Gastroesophageal sphincter (tissue), 4 donors: ENCODE data around the gene AGL. TPM values are rescaled to one million over a fixed set of nuclear protein-coding genes. Genes with fewer than 3 reads are reported as not detected.

Source experiments
- ATAC-seq: fragments of 150-250 bp; one replicate; pipeline ENCODE4 v1.9.1; 2016; ENCODE audit warnings: mild to moderate bottlenecking, moderate library complexity
- H3K27ac ChIP-seq, 4 donors: fragments of 200-600 bp; sonication (generic) in 3 of 4; 1 replicate in 3 of 4; 2 replicates in 1 of 4; pipeline ENCODE4 v1.5.1; 2016 to 2019
- H3K27me3 ChIP-seq: fragments of 200-600 bp; sonication (generic); one replicate; pipeline ENCODE4 v1.5.1; 2019
- H3K36me3 ChIP-seq, 2 donors: fragments of 200-600 bp; sonication (generic); one replicate each; pipeline ENCODE4 v1.5.1; 2019; ENCODE audit warnings: control low read depth in 1 of 2
- H3K4me1 ChIP-seq, 3 donors: fragments of 200-600 bp; sonication (generic); 1 replicate in 2 of 3; 2 replicates in 1 of 3; pipeline ENCODE4 v1.5.1; 2016 to 2019; ENCODE audit warnings: control low read depth in 2 of 3
- H3K4me3 ChIP-seq, 2 donors: fragments of 200-600 bp; sonication (generic); one replicate each; pipeline ENCODE4 v1.5.1; 2019; ENCODE audit warnings: mild to moderate bottlenecking in 1 of 2, moderate library complexity in 1 of 2
- H3K9me3 ChIP-seq, 3 donors: fragments of 200-600 bp; sonication (generic); one replicate each; pipeline ENCODE4 v1.5.1; 2017 to 2019; ENCODE audit warnings: control low read depth in 2 of 3
- EP300 ChIP-seq: sonication (generic); formaldehyde crosslinking; IDR thresholded peaks from one replicate; pipeline ENCODE4 v1.6.1; 2017; ENCODE audit warnings: antibody characterized with exemption, mild to moderate bottlenecking
- POLR2A ChIP-seq, 2 donors: fragments of 450-650 bp; IDR thresholded peaks; one replicate each; pipeline ENCODE4 v1.6.1; 2017; ENCODE audit warnings: antibody characterized with exemption in 2 of 2, mild to moderate bottlenecking in 2 of 2, moderate library complexity in 1 of 2
- POLR2AphosphoS5 ChIP-seq: sonication (generic); formaldehyde crosslinking; IDR thresholded peaks from one replicate; pipeline ENCODE4 v1.6.1; 2017; ENCODE audit warnings: antibody characterized with exemption
- WGBS, 2 donors: methylation state at CpG; one replicate each; pipeline ENCODE4 v1.1.5; 2018; ENCODE audit warnings: low coverage in 1 of 2; 5-methylcytosine and 5-hydroxymethylcytosine counted together
- total RNA-seq, 4 donors: library from RNA; depleted of rRNA; stranded (reverse); fragments of >200 nt; gene quantifications; one replicate each; pipeline ENCODE4 v1.1.0, GENCODE V29; 2016
- TF ChIP-seq, protein P1 (sequence below), 4 experiments: fragments of 200-600 bp in 2 of 4; fragments of 450-650 bp in 2 of 4; sonication (generic) in 1 of 4; IDR thresholded peaks; one replicate each; pipeline ENCODE4 v1.5.1; 2017 to 2019; ENCODE audit warnings: antibody characterized with exemption in 4 of 4, mild to moderate bottlenecking in 2 of 4, moderate library complexity in 2 of 4

AGL gene
- total RNA-seq, 4 donors from 2014 or later = 62.9 to 131 (median 119) TPM

DNA sequence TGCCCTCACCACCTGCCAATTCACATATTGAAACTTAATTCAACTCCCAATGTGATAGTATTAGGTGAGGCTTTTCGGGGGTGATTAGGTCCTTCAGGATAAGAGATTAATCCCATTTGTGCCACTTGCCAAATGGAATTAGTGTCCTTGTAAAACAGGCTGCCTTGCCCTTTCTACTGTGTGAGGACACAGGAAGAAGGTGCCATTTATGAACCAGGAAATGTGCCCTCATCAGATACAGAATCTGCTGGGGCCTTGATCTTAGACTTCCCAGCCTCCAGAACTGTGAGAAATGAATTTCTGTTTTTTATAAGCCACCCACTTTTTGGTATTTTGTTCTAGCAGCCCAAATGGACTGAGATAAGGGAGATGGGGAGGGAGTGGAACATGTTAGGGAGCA, 39.1 kb upstream of the AGL start:
- H3K27me3 ChIP-seq = no peaks in the 10 kb centered on the region
- 100% methylated on average over 1 of the region's 1 CpG; no CpG with 5 or more reads in 1 of the 2 donors for WGBS, 2 donors
- H3K36me3 ChIP-seq = no peaks in the 10 kb centered on the region
- H3K27ac ChIP-seq = no peak overlapping the region
- no peaks in the 10 kb centered on the region for H3K9me3 ChIP-seq
- H3K4me3 ChIP-seq = no peak overlapping the region
- TF ChIP-seq, protein P1, sequence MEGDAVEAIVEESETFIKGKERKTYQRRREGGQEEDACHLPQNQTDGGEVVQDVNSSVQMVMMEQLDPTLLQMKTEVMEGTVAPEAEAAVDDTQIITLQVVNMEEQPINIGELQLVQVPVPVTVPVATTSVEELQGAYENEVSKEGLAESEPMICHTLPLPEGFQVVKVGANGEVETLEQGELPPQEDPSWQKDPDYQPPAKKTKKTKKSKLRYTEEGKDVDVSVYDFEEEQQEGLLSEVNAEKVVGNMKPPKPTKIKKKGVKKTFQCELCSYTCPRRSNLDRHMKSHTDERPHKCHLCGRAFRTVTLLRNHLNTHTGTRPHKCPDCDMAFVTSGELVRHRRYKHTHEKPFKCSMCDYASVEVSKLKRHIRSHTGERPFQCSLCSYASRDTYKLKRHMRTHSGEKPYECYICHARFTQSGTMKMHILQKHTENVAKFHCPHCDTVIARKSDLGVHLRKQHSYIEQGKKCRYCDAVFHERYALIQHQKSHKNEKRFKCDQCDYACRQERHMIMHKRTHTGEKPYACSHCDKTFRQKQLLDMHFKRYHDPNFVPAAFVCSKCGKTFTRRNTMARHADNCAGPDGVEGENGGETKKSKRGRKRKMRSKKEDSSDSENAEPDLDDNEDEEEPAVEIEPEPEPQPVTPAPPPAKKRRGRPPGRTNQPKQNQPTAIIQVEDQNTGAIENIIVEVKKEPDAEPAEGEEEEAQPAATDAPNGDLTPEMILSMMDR (IDR thresholded peaks at IDR 0.05) = no peak
- TF ChIP-seq EP300 = no peak
- no peak for TF ChIP-seq POLR2A (IDR thresholded peaks at IDR 0.05)
- TF ChIP-seq POLR2AphosphoS5 = no peak
- H3K4me1 ChIP-seq = peaks cover 0 to 14% (median 0%) of the 10 kb centered on the region in 3 donors
- ATAC-seq = no peak

DNA sequence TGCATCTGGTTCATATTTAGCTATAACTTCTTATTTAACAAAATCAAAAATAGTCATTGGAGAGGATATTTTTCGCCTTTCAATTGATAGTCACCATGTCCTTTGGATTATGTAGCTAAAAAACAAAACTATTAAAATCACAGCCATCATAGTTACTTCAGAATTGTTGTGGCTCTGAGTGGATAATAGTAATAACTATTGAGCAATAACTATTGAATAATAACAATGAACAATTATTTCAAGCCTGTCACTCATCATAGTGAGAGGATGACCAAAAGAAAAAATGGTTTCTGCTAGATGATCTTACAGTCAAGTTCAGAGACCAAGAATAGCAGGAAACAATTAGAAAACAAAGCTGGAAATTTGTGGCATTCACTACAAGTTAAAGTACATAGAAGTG, 38.4 kb upstream of the AGL start:
- TF ChIP-seq EP300 = no peak
- no peak for TF ChIP-seq POLR2A (IDR thresholded peaks at IDR 0.05)
- TF ChIP-seq, protein P1 (IDR thresholded peaks at IDR 0.05) = no peak
- TF ChIP-seq POLR2AphosphoS5 = no peak
- 92 to 100% methylated on average over 1 of the region's 1 CpG for WGBS, 2 donors

DNA sequence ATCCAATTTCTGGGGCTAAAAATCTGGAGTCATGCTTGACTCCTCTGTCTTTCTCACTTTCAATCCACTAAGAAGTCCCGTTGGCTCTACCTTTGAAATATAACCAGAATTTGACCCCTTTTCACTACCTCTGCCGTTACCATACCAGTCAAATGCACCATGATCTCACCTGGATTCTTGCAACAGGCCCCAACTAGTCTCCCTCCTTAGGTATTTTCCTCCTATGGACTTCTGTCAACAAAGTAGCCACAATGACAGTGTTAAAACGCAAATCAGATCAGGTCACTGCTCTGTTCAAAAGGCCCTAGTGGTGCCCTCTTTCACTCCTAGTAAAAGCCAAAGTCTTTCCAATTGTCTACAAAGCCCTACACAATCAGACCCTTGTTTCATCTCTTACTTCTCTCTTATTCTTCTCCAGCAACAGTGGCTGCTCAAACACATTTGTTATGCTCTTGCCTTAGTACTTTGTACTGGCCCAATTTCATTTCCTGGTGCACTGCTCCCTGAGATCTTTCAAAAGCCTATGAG, 35.7 kb upstream of the AGL start:
- Histone ChIP-seq H3K27me3 (no peaks in the 10 kb centered on the region), H3K9me3 (no peaks in the 10 kb centered on the region), H3K4me1 (peaks cover 0 to 1% (median 0%) of the 10 kb centered on the region in 3 donors), H3K36me3 (no peaks in the 10 kb centered on the region), H3K4me3 (no peak overlapping the region), H3K27ac (no peak overlapping the region)
- WGBS, 2 donors = 75 to 100% methylated on average over 1 to 3 of the region's 3 CpGs
- TF ChIP-seq POLR2AphosphoS5 (no peak), POLR2A (IDR thresholded peaks at IDR 0.05) (no peak), EP300 (no peak)
- TF ChIP-seq, protein P1 (IDR thresholded peaks at IDR 0.05) = no peak
- ATAC-seq = no peak

More for the DNA sequence above, 38.4 kb upstream of the AGL start:
- ATAC-seq = no peak
- Histone ChIP-seq H3K4me3 (no peak overlapping the region), H3K36me3 (no peaks in the 10 kb centered on the region), H3K4me1 (peaks cover 0 to 14% (median 0%) of the 10 kb centered on the region in 3 donors), H3K9me3 (no peaks in the 10 kb centered on the region), H3K27me3 (no peaks in the 10 kb centered on the region), H3K27ac (no peak overlapping the region)

DNA sequence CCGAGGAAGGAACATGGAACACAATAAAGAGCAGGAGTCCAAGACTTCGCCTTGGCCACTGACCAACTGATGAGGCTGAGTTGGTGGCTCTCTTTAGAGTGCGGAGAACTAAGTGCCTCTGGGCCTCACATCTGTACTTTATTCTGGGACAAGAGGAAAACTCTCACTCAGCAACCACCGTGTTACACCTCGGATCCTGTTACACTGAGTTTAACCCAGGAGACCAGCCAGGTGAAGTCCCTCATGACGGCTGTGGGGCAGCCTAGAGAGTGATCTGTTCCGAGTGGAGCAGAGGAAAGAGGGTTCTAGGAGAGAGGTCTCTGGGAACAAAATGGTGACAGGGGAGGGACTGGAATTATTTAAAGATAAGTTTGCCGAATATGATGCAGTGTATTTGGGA, 33.5 kb upstream of the AGL start:
- no peak overlapping the region for H3K4me3 ChIP-seq
- H3K27me3 ChIP-seq = no peaks in the 10 kb centered on the region
- 56 to 79% methylated on average over 3 to 8 of the region's 8 CpGs for WGBS, 2 donors
- TF ChIP-seq EP300 = no peak
- TF ChIP-seq POLR2AphosphoS5 = no peak
- no peak for TF ChIP-seq POLR2A (IDR thresholded peaks at IDR 0.05)
- TF ChIP-seq, protein P1 (IDR thresholded peaks at IDR 0.05) = no peak
- no peak overlapping the region for H3K27ac ChIP-seq
- H3K9me3 ChIP-seq = no peaks in the 10 kb centered on the region
- ATAC-seq = no peak
- H3K4me1 ChIP-seq = no peaks in the 10 kb centered on the region
- H3K36me3 ChIP-seq = no peaks in the 10 kb centered on the region

DNA sequence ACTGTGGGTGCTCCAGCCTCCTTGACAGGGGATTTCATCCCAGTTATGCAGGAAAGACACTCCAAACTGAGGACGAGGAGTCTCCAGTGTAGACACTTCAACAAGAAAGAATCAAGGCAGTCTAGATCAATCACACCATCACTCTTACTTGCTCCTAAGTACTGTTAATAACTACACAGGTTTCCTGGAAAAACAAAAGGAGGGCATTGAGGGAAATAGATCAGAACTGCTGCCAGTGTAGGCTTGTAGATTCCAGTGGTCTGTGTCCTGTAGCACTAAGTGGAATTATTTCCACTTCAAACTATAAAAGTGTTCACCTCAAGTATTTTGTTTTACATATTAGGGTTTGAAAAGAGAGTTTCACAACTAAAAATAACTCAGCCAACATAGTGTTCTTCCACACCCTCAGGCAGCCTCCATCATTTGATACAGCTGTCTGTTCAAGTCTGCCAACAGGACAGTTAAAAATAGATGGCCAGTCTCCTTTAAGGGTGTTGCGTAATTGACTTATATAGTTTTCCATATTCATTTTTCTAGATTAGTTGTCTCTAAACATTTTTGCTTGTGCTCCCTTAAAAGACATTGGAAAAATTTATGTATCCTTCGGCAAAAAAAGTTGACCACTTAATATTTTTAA, 32.0 kb upstream of the AGL start:
- Histone ChIP-seq H3K9me3 (no peaks in the 10 kb centered on the region), H3K4me1 (no peaks in the 10 kb centered on the region), H3K27me3 (no peaks in the 10 kb centered on the region), H3K27ac (no peak overlapping the region), H3K4me3 (no peak overlapping the region), H3K36me3 (no peaks in the 10 kb centered on the region)
- ATAC-seq = no peak
- WGBS, 2 donors = 85 to 86% methylated on average over 2 to 3 of the region's 3 CpGs
- TF ChIP-seq, protein P1 (IDR thresholded peaks at IDR 0.05) = no peak
- TF ChIP-seq POLR2AphosphoS5 (no peak), EP300 (no peak), POLR2A (IDR thresholded peaks at IDR 0.05) (no peak)
